PC-9 (cell line): ENCODE results near the gene CACNG7. TPM values are rescaled to one million over a fixed set of nuclear protein-coding genes. Genes with fewer than 3 reads are reported as not detected.
A peak's percentile ranks its signal among the peaks of the same experiment; 100 is the strongest.

ENCODE experiments used
- BruUV-seq: library from RNA; stranded (reverse); fragments of 400-500 nt; replicated peaks from 2 replicates; lab custom pipeline; 2021; lab: Mats Ljungman, UMichigan
- CTCF ChIA-PET: fragments of 300-600 bp; sonication (Branson Sonifier 250); formaldehyde crosslinking; loops from one replicate; lab custom pipeline; 2022; ENCODE audit warnings: antibody characterized with exemption; lab: Charles Lee
- POLR2A ChIA-PET: fragments of 300-600 bp; sonication (Branson Sonifier 250); formaldehyde crosslinking; loops from one replicate; lab custom pipeline; 2022; ENCODE audit warnings: antibody characterized with exemption; ENCODE audit not compliant: unreplicated experiment; lab: Charles Lee
- DNase-seq, 2 experiments: peaks; one replicate each; pipeline versions ENCODE4 v3.0.0 to v3.0.0-alpha.2; 2015 to 2022; ENCODE audit warnings: mixed read lengths in 1 of 2
- H2AFZ ChIP-seq: fragments of 200-600 bp; sonication (generic); 2 replicates; pipeline ENCODE4 v1.8.1; 2017; ENCODE audit warnings: antibody characterized with exemption
- H3F3A ChIP-seq: fragments of 200-600 bp; sonication (generic); 2 replicates; pipeline ENCODE4 v1.8.1; 2017; ENCODE audit warnings: antibody characterized with exemption, mild to moderate bottlenecking, low read depth; ENCODE audit not compliant: insufficient read depth
- H3K27ac ChIP-seq: fragments of 200-600 bp; sonication (generic); 2 replicates; pipeline ENCODE4 v1.6.1; 2016; ENCODE audit warnings: mixed run types
- H3K27me3 ChIP-seq: fragments of 200-600 bp; sonication (generic); 2 replicates; pipeline ENCODE4 v1.6.1; 2016; ENCODE audit warnings: low read depth, mixed run types; ENCODE audit not compliant: insufficient read depth
- H3K36me3 ChIP-seq: fragments of 200-600 bp; sonication (generic); 2 replicates; pipeline ENCODE4 v1.6.1; 2016; ENCODE audit warnings: low read depth, mixed run types
- H3K4me1 ChIP-seq: fragments of 200-600 bp; sonication (generic); replicated peaks from 2 replicates; pipeline ENCODE4 v1.6.1; 2016; ENCODE audit warnings: mixed run types; ENCODE audit not compliant: insufficient read depth
- H3K4me2 ChIP-seq: fragments of 200-600 bp; sonication (generic); 2 replicates; pipeline ENCODE4 v1.6.1; 2017; ENCODE audit warnings: mixed run types
- H3K4me3 ChIP-seq: fragments of 200-600 bp; sonication (generic); 2 replicates; pipeline ENCODE4 v1.6.1; 2016; ENCODE audit warnings: mixed run types
- H3K79me2 ChIP-seq: fragments of 200-600 bp; sonication (generic); 2 replicates; pipeline ENCODE4 v1.6.1; 2017; ENCODE audit warnings: low read depth, mixed run types
- H3K9me2 ChIP-seq: fragments of 200-600 bp; sonication (generic); 2 replicates; pipeline ENCODE4 v1.8.1; 2017; ENCODE audit warnings: mild to moderate bottlenecking; ENCODE audit not compliant: insufficient read depth
- H3K9me3 ChIP-seq: fragments of 200-600 bp; sonication (generic); 2 replicates; pipeline ENCODE4 v1.8.1; 2016; ENCODE audit warnings: low read depth; ENCODE audit not compliant: insufficient read depth
- H4K20me1 ChIP-seq: fragments of 200-600 bp; sonication (generic); 2 replicates; pipeline ENCODE4 v1.8.1; 2017; ENCODE audit not compliant: insufficient read depth
- CTCF ChIP-seq: fragments of 200-600 bp; sonication (generic); conservative IDR thresholded peaks from 2 replicates; pipeline ENCODE4 v1.6.1; 2017; ENCODE audit warnings: mixed run types, antibody characterized with exemption, mild to moderate bottlenecking, moderate library complexity
- EZH2 ChIP-seq: fragments of 200-600 bp; sonication (generic); IDR thresholded peaks from 2 replicates; pipeline ENCODE4 v1.8.0; 2017; ENCODE audit warnings: antibody characterized with exemption, low read depth
- intact Hi-C: fragments of 100-400 bp; cut with micrococcal nuclease; formaldehyde crosslinking; loops from one replicate; pipeline ENCODE4 v1.10.0; 2022; ENCODE audit not compliant: unreplicated experiment
- total RNA-seq: library from RNA; stranded (reverse); gene quantifications from 2 replicates; pipeline ENCODE4 v1.2.3, GENCODE V29; 2021

CACNG7 gene
- total RNA-seq, 1 experiment from 2014 or later, result not detected

DNA sequence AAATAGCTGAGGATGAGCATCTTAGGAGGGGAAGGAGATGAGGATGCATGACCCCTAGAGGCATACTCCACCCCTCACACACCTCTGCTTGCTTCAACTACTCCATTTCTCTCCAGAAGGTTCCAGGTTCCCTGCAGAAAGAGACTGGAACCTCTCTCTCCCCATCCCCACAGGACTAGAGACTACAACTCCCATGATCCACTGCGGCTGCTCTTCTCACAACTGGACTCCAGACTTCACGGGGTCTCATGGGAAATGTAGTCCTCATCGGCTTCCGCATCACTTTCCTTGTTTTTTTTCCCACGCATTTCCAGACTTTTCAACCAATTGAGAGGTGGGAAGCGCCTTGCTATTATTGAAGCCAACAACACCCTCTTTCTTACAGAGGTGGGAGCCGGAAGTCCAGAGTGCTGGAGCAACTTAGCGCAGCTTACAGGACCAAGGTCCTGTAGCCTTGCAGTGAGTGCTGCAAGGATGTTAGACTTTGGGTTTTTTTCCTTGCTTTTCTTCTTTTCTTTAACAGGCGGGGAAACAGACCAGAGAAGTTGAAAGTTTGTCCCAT is 68.4 kb downstream of the CACNG7 start:
- no peaks in the 10 kb centered on the region for H4K20me1 ChIP-seq
- no peaks in the 10 kb centered on the region for H3K79me2 ChIP-seq
- H3K27me3 ChIP-seq, result no peaks in the 10 kb centered on the region
- peaks cover 6% of the 10 kb centered on the region; the same call in 1 of the 2 replicates for H3K4me1 ChIP-seq
- no peak overlapping the region for H3K27ac ChIP-seq
- peak overlapping the region; percentile 52 for H3K4me2 ChIP-seq
- no peaks in the 10 kb centered on the region for H3K9me3 ChIP-seq
- no TSS peak for BruUV-seq
- H3K4me3 ChIP-seq, result no peak overlapping the region
- H2AFZ ChIP-seq, result no peak overlapping the region
- intact Hi-C loops, result loop anchor here (5.0 kb wide), 1 partner anchor 85 kb away; no protein-coding TSS in a partner anchor
- H3K36me3 ChIP-seq, result no peaks in the 10 kb centered on the region
- ChIA-PET CTCF (no interaction called here), POLR2A (no interaction called here)
- peaks cover 23% of the 10 kb centered on the region for H3F3A ChIP-seq
- DNase-seq, result peak; percentile 72 to 79
- no peaks in the 10 kb centered on the region for H3K9me2 ChIP-seq
- no peak for TF ChIP-seq EZH2
- TF ChIP-seq CTCF, result no peak

- Histone ChIP-seq H3K79me2 (no peaks in the 10 kb centered on the region), H3K27ac (no peak overlapping the region), H3K27me3 (no peaks in the 10 kb centered on the region), H4K20me1 (no peaks in the 10 kb centered on the region), H3K4me2 (peak overlapping the region; percentile 56), H3K9me2 (no peaks in the 10 kb centered on the region), H2AFZ (no peak overlapping the region), H3K9me3 (no peaks in the 10 kb centered on the region), H3K36me3 (no peaks in the 10 kb centered on the region), H3K4me1 (peaks cover 6% of the 10 kb centered on the region; the same call in 1 of the 2 replicates), H3F3A (peaks cover 23% of the 10 kb centered on the region), H3K4me3 (no peak overlapping the region)
- no peak for TF ChIP-seq EZH2
- no peak for TF ChIP-seq CTCF
- DNase-seq, result no peak
- ChIA-PET CTCF (no interaction called here), POLR2A (no interaction called here)
- intact Hi-C loops, result loop anchor here (5.0 kb wide), 1 partner anchor 86 kb away; no protein-coding TSS in a partner anchor
- TSS peak; percentile 25 for BruUV-seq
Observed at GRCh38 chr19:53977991-53978731, 69.1 kb downstream of the CACNG7 start.

GRCh38 chr19:53978975-53979801 is 70.1 kb downstream of the CACNG7 start:
- Histone ChIP-seq H3K27me3 (no peaks in the 10 kb centered on the region), H2AFZ (0 out of 2 replicates have a peak overlapping the region, but pooled peaks have one; percentile 52), H3K79me2 (no peaks in the 10 kb centered on the region), H3K36me3 (no peaks in the 10 kb centered on the region), H3K4me2 (peak overlapping the region; percentile 68), H3K4me1 (peaks cover 6% of the 10 kb centered on the region; the same call in 1 of the 2 replicates), H3K4me3 (peak overlapping the region; percentile 58), H3K9me2 (no peaks in the 10 kb centered on the region), H4K20me1 (no peaks in the 10 kb centered on the region), H3K27ac (0 out of 2 replicates have a peak overlapping the region, but pooled peaks have one; percentile 22), H3F3A (peaks cover 23% of the 10 kb centered on the region), H3K9me3 (no peaks in the 10 kb centered on the region)
- BruUV-seq, result no TSS peak
- TF ChIP-seq EZH2 (no peak), CTCF (no peak)
- intact Hi-C loops, result loop anchor here (5.0 kb wide), 1 partner anchor 87 kb away; no protein-coding TSS in a partner anchor
- CTCF ChIA-PET, result no interaction called here
- POLR2A ChIA-PET, result interaction anchor here (0.7 to 0.8 kb wide), 3 partner anchors 10 to 97 kb away, joined by 6 to 8 read pairs (median 7); partner anchors contain the start of gene PRKCG
- no peak for DNase-seq
